Measurements from ENCODE around the gene ASB18.

DNA sequence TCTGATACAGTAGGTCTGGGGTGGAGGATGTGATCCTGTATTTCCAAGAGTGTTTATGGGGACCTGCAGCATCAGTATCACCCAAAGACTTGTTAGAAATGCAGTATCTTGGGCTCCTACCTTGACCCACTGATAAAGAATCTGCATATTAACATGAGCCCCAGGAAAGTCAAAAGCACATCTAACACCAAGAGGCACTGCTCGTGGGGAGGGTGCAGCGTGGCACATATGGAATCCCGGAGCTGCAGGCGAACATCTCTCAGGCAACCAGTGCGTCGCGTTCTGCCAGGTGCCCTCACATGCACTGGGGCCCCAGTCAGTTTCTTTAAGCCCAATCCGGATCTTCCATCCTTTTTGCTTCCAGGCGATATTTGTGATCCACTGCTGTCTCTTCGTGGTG lies 41.3 kb upstream of the ASB18 start:
- TF ChIP-seq, protein P1, sequence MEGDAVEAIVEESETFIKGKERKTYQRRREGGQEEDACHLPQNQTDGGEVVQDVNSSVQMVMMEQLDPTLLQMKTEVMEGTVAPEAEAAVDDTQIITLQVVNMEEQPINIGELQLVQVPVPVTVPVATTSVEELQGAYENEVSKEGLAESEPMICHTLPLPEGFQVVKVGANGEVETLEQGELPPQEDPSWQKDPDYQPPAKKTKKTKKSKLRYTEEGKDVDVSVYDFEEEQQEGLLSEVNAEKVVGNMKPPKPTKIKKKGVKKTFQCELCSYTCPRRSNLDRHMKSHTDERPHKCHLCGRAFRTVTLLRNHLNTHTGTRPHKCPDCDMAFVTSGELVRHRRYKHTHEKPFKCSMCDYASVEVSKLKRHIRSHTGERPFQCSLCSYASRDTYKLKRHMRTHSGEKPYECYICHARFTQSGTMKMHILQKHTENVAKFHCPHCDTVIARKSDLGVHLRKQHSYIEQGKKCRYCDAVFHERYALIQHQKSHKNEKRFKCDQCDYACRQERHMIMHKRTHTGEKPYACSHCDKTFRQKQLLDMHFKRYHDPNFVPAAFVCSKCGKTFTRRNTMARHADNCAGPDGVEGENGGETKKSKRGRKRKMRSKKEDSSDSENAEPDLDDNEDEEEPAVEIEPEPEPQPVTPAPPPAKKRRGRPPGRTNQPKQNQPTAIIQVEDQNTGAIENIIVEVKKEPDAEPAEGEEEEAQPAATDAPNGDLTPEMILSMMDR (IDR thresholded peaks at IDR 0.05) = no peak
- TF ChIP-seq POLR2A (IDR thresholded peaks at IDR 0.05) = no peak

Measured in tibial nerve (tissue), 3 donors.